Retina (tissue), 1 donor: ENCODE results near the gene OR8S1.
"Not testable (repeated sequence)": the region's sequence is repeated elsewhere in the genome, so short reads cannot be mapped to it uniquely, and the experiment has no call there.

Experiments used
- DNase-seq: peaks from one replicate; pipeline ENCODE4 v3.0.0-alpha.2; 2016

The OR8S1 gene

GRCh38 chr12:48525332-48525731 lies at the start of gene OR8S1:
Gene OR8S1 (plus strand): TSS chr12:48525632. CDS start chr12:48525632, 0 bp downstream.
- no peak for DNase-seq

- no peak for DNase-seq
Observed at GRCh38 chr12:48482198-48482597, 43.2 kb upstream of the OR8S1 start, which contains the start of gene C12orf54. Gene C12orf54 (plus strand): TSS chr12:48482498. CDS start chr12:48483297, 799 bp downstream.

GRCh38 chr12:48482930-48483329 lies 42.5 kb upstream of the OR8S1 start:
- no peak for DNase-seq

GRCh38 chr12:48486261-48486660 lies 39.2 kb upstream of the OR8S1 start:
- no peak for DNase-seq

GRCh38 chr12:48486679-48487078 lies 38.8 kb upstream of the OR8S1 start:
- no peak for DNase-seq

GRCh38 chr12:48489012-48489411 lies 36.4 kb upstream of the OR8S1 start:
- DNase-seq, result no peak

- not testable (repeated sequence) for DNase-seq
Observed at GRCh38 chr12:48489456-48489855, 36.0 kb upstream of the OR8S1 start.

- not testable (repeated sequence) for DNase-seq
Observed at GRCh38 chr12:48500281-48500680, 25.2 kb upstream of the OR8S1 start.

- DNase-seq, result not testable (repeated sequence)
Observed at GRCh38 chr12:48506836-48507235, 18.6 kb upstream of the OR8S1 start.

- DNase-seq, result no peak
Observed at GRCh38 chr12:48508987-48509386, 16.4 kb upstream of the OR8S1 start.

- no peak for DNase-seq
Observed at GRCh38 chr12:48510111-48510510, 15.3 kb upstream of the OR8S1 start.

GRCh38 chr12:48512855-48513254 lies 12.6 kb upstream of the OR8S1 start:
- DNase-seq, result no peak

- DNase-seq, result no peak
Observed at GRCh38 chr12:48514728-48515127, 10.7 kb upstream of the OR8S1 start.

GRCh38 chr12:48520381-48520780 lies 5.1 kb upstream of the OR8S1 start:
- not testable (repeated sequence) for DNase-seq

GRCh38 chr12:48527891-48528670 lies 2.6 kb downstream of the OR8S1 start:
- no peak for DNase-seq

GRCh38 chr12:48532601-48533000 lies 7.2 kb downstream of the OR8S1 start:
- no peak for DNase-seq

GRCh38 chr12:48536602-48537001 lies 11.2 kb downstream of the OR8S1 start:
- DNase-seq, result no peak

- no peak for DNase-seq
Observed at GRCh38 chr12:48542300-48542928, 17.0 kb downstream of the OR8S1 start.

GRCh38 chr12:48545833-48546469 lies 20.5 kb downstream of the OR8S1 start:
- DNase-seq, result no peak

- not testable (repeated sequence) for DNase-seq
Observed at GRCh38 chr12:48547012-48547411, 21.6 kb downstream of the OR8S1 start.

GRCh38 chr12:48551636-48552035 lies 26.2 kb downstream of the OR8S1 start:
- DNase-seq, result not testable (repeated sequence)

GRCh38 chr12:48553666-48554343 lies 28.4 kb downstream of the OR8S1 start:
- DNase-seq, result not testable (repeated sequence)

GRCh38 chr12:48556631-48557030 lies 31.2 kb downstream of the OR8S1 start:
- DNase-seq, result no peak
